GM18499 (cell line): Measurements from ENCODE around the gene UGT1A9.

Experiments used
- ATAC-seq: cut with Tn5 transposase; IDR thresholded peaks from one replicate; pipeline ENCODE4 v1.9.1; 2021; ENCODE audit warnings: moderate number of reproducible peaks; ENCODE audit not compliant: insufficient read depth, unreplicated experiment

Gene UGT1A9

DNA sequence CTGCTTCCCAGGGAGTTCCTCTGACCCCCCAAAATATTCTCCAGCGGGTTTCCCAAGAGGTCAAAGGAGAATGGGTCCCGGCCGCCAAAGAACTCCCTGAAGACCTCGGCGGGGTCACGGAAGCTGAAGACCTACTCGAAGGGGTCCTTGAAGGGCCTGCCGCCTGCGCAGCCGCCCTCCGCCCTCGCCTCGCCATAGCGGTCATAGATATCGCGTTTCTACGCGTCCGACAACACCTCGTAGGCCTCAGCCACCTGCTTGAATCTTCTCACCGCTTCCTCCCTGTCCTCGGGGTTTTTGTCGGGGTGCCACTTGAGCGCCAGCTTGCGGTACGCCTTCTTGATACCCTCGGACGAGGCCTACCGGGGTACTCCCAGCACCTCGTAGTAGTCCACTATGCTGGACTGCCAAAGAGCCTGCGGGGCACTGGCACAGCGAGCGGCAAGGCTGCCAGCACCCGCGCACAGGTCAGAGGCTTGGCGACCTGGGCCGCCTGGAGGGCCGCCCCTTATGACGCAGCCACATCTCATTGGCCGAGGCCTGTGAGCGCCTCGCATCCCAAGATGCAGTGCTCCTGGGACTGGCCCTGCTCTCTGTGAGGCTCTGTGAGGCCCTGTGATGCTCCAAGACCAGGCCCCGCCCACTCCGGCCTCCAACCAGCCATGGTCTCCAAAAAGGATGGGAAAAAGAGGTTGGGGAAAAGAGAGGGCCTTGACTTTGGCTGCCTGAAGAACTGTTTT, 83.3 kb downstream of the UGT1A9 start:
- no peak for ATAC-seq

DNA sequence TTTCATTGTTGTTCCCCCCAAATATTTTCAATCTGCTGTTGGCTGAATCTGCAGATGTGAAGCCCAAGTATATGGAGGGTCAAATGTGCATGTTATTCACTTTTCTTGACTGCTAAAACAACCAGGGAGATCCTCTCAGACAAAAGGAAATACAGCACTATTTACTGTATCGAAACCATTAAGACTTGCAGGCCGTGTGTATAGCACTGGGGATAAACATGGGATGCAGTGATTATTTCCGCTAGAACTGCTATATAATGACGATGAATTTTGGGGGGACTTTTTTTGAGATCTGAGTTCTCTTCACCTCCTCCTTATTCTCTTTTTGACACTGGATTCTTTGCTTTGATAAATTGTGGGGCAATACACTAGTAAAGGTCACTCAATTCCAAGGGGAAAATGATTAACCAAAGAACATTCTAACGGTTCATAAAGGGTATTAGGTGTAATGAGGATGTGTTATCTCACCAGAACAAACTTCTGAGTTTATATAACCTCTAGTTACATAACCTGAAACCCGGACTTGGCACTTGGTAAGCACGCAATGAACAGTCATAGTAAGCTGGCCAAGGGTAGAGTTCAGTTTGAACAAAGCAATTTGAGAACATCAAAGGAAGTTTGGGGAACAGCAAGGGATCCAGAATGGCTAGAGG, 84.9 kb downstream of the UGT1A9 start:
- ATAC-seq, result no peak

DNA sequence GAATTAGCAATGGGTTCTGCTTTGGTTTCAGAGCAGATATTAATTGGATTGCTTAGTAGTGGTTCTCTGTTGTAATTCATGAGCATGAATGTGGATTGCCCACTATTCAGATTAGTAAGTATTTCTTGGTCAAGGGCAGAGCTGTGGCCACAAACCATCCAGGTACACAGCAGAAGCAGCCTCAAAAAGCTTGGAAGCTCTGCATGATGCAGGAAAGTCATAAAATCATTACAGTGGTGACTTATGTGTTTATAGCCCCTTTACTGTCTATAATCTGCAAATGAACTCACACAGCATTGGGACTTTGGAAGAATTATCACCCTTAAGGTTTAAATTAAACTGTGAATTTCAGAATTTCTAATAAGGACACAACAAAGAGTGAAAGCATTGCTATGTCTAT, 86.4 kb downstream of the UGT1A9 start:
- no peak for ATAC-seq

DNA sequence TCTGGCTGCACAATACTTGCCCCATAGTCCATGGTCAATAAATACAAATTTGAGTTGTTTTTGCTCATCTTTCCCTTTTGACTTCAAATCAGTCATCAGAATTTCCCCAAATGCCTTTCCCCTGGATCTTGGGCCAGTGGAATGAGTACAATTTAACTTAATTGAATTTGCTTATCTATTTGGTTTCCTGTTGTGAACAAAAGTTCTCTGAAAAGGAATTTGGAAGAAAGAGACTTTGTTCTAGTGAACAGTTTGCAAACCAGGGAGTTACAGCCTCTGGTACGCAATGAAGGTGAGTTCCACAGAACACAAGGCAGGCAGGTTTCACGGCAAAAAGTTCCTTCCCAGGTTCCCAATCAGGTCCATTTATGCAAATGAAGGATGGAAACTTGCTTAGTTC, 87.2 kb downstream of the UGT1A9 start:
- ATAC-seq, result no peak

DNA sequence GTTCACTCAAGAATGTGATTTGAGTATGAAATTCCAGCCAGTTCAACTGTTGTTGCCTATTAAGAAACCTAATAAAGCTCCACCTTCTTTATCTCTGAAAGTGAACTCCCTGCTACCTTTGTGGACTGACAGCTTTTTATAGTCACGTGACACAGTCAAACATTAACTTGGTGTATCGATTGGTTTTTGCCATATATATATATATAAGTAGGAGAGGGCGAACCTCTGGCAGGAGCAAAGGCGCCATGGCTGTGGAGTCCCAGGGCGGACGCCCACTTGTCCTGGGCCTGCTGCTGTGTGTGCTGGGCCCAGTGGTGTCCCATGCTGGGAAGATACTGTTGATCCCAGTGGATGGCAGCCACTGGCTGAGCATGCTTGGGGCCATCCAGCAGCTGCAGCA, 88.3 kb downstream of the UGT1A9 start, which contains the start of gene UGT1A1:
Gene UGT1A1 (plus strand): TSS at position 228 of the 400 bp plus-strand sequence. CDS start 18 bp downstream, at position 246.
- ATAC-seq, result no peak

DNA sequence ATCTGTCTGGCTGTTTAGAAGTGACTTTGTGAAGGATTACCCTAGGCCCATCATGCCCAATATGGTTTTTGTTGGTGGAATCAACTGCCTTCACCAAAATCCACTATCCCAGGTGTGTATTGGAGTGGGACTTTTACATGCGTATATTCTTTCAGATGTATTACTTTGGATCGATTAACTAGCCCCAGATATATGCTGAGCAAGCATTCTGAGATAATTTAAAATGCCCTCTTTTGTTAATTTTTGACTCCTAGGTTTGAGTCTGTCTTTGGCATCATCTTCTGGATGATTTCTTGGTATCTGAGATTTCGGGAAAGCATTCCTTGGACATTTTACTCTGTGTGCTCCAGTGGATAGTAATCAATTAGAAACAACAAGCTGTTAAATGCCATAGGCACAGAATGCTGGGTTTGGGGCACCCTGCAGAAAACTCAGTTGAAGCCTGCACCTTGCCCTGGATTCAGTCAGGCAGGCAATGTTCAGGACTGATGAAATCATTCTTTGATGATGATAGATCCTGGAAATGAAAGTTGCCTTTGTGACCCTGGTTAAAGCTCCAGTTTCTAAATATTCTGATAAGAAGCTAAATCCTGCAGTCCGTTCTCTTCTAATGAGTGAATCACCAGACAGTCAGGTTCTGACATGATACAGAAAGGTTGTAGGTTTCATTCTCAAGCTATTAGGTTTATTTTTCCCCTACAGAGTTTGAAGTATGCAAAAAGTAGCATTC, 89.5 kb downstream of the UGT1A9 start:
- no peak for ATAC-seq

DNA sequence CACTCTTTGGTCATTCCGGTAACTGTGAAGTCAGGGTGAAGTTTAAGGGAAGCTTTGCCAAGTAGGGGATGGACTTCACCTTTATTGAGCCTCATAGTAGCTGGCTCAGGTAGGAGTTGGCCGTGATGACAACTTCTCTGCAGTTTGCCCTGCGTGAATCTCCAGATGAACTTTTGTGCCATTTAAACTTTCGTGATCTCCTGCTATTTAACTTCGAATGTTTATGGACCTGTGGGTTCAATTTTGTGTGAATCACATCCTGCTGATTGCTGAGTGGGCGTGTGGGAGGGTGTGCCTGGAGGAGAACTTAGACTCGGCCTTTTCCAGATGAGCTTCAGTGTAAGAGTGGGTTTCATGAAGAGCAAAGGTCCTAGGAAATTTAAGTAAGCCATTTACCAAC, 92.6 kb downstream of the UGT1A9 start:
- no peak for ATAC-seq

DNA sequence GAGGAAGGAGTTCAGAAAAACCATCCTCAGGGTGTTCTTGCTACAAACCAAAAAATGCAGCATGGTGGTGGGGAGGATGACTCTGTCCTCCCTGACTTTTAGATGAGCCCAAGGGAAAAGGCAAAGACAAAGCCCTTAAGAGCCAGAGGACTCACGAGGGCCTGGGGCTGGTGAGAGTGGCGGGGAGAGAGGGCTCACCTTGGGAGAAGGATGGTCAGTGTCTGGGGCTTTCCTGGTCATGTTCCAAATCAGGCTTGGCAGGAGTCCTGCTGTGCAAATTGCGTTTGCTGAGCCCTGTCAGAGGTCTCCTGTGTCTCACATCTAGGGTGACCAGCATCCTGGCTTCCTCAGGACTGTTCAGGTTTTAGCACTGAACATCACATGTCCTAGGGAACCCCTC, 93.1 kb downstream of the UGT1A9 start:
- no peak for ATAC-seq

DNA sequence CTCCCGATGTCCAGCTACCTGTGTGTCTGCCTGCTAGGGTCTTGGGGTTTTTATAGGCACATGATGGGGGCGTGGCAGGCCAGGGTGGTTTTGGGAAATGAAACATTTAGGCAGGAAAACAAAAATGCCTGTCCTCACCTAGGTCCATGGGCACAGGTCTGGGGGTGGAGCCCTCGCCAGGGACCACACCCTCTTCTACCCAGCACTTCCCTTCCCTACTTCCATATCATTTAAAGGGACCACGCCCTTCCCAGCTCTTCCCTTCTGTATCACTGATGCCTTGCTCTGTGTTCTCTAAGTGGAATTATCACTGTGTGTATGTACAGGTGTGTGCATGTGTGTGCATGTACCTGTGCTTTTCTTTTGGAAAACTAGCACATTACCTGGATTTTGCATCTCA, 94.7 kb downstream of the UGT1A9 start:
- ATAC-seq, result no peak

DNA sequence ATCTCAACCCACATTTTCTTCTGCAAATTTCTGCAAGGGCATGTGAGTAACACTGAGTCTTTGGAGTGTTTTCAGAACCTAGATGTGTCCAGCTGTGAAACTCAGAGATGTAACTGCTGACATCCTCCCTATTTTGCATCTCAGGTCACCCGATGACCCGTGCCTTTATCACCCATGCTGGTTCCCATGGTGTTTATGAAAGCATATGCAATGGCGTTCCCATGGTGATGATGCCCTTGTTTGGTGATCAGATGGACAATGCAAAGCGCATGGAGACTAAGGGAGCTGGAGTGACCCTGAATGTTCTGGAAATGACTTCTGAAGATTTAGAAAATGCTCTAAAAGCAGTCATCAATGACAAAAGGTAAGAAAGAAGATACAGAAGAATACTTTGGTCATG, 96.4 kb downstream of the UGT1A9 start:
- ATAC-seq, result no peak

DNA sequence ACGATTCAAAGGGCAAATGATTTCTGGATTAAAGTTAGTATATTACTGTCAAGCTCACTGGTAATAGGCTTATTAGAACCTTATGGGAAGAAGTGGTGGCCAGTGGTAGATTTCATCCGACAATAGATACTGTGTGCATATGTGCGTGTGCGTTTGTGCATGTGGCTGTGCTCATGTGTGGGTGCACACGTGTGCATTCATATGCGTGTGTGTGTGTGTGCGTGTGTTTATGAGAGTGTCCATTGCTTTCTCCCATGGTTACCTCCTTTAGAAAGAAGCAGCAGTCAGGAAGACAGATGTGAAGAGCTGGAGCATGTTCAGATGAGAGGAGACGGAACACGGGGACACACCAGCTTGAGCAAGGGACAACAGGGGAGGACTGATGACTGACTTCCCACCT, 97.6 kb downstream of the UGT1A9 start:
- no peak for ATAC-seq

DNA sequence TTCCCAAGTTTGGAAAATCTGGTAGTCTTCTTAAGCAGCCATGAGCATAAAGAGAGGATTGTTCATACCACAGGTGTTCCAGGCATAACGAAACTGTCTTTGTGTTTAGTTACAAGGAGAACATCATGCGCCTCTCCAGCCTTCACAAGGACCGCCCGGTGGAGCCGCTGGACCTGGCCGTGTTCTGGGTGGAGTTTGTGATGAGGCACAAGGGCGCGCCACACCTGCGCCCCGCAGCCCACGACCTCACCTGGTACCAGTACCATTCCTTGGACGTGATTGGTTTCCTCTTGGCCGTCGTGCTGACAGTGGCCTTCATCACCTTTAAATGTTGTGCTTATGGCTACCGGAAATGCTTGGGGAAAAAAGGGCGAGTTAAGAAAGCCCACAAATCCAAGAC, 100.5 kb downstream of the UGT1A9 start:
- no peak for ATAC-seq

DNA sequence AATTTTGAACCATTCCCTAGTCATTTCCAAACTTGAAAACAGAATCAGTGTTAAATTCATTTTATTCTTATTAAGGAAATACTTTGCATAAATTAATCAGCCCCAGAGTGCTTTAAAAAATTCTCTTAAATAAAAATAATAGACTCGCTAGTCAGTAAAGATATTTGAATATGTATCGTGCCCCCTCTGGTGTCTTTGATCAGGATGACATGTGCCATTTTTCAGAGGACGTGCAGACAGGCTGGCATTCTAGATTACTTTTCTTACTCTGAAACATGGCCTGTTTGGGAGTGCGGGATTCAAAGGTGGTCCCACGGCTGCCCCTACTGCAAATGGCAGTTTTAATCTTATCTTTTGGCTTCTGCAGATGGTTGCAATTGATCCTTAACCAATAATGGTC, 100.9 kb downstream of the UGT1A9 start:
- no peak for ATAC-seq

DNA sequence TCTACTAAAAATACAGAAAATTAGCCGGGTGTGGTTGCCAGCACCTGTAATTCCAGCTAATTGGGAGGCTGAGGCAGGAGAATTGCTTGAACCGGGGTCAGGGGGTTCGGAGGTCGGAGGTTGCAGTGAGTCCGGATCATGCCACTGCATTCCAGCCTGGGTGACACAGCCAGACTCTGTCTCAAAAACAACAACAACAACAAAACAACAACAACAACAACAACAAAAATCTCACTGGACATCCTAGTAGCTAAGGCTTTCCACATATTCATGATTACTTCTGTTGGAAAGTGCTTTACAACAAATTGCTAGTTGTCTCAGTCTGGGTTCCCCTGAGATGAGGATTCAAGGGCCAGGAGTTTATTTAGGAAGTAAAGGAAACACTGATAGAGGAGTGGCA, 102.2 kb downstream of the UGT1A9 start:
- ATAC-seq, result no peak

DNA sequence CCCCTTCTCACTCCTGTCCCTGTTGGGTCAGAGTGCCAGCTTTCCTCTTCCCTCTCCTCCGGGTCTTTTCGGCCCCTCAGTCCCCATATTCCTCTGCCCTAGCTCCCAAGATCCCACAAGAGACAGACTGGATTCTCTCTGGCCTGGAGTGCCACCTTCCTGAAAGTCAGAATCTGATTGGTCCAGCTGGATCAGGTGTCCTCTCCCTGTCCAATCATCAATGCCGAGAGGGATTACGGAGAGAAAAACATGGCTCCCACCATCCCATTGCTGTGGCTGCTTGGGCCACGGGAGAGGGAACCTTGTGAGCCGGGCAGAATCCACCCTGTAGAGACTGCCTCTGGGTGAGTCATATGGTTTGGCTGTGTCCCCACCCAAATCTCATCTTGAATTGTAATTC, 103.7 kb downstream of the UGT1A9 start:
- no peak for ATAC-seq

DNA sequence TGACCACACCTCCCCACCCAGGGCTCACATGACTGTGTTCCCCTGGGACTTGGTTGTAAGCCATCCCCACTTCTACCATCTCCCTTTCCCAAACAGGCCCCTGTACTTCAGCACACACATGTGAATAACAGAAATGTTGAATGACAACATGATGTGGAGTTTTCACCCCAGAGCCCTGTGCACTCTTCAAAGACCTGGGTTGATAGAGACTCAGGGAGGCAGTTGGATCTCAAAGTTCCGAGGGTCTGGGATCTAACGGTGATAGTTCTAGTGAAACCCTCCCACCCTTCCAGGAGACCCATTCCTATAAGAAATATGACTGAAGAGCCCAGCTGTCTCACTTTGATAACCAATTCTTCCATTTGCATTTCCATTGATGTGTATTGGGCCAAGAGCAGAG, 106.3 kb downstream of the UGT1A9 start, which contains the start of gene MROH2A:
Gene MROH2A (plus strand): TSS at position 301 of the 400 bp plus-strand sequence. CDS start 1,029 bp downstream, outside the sequence.
- no peak for ATAC-seq

DNA sequence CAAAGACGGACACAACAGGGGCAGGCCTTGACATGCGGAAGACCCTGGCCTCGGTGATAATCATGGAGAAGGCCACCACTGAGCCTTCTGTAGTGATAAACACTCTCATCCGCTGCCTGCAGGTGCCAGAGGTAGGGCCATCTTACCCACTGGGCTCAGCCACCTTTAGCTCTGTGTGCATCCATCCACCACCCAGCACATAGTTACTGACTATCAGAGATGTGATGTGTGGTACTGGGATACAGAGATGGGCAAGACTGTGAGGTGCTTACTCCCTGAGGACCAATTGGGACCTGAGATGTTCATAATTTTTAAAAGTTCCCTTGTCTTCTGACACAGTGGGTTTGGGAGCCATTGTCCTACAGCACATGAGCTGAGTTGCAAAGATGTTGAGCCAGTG, 108.0 kb downstream of the UGT1A9 start:
- ATAC-seq, result no peak

DNA sequence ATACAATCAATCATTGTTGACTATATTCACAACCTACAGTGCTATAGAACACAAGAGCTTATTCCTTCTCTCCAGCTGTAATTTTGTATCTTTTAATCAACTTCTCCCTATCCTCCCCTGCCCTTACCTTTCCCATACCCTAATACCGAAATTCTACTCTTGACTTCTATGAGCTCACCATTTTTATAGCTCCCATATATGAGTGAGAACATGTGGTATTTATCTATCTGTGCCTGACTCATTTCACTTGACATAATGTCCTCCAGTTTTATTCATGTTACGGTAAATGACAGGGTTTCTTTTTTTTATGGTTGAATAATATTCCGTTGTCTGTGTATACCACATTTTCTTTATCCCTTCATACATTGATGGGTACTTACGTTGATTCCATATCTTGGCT, 109.1 kb downstream of the UGT1A9 start:
- ATAC-seq, result no peak

DNA sequence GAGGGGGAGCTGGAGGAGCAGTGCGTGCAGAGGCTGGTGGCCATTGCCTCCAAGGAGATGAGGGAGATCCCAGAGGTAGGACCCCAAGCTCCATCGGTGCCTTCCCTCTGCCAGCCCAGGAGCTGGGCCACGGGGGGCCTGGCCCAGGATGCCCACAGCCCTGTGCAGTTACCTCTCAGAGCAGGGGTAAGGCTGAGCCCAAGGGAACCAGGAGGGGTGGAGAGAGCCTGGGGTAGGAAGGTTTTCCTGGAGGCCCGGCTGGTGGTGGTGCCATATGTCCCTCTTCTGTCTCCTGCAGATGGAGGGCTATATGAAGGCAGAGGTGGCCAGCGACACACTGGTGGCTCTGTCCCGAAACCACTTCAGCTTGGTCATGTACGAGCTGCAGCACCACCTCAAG, 117.9 kb downstream of the UGT1A9 start:
- no peak for ATAC-seq

DNA sequence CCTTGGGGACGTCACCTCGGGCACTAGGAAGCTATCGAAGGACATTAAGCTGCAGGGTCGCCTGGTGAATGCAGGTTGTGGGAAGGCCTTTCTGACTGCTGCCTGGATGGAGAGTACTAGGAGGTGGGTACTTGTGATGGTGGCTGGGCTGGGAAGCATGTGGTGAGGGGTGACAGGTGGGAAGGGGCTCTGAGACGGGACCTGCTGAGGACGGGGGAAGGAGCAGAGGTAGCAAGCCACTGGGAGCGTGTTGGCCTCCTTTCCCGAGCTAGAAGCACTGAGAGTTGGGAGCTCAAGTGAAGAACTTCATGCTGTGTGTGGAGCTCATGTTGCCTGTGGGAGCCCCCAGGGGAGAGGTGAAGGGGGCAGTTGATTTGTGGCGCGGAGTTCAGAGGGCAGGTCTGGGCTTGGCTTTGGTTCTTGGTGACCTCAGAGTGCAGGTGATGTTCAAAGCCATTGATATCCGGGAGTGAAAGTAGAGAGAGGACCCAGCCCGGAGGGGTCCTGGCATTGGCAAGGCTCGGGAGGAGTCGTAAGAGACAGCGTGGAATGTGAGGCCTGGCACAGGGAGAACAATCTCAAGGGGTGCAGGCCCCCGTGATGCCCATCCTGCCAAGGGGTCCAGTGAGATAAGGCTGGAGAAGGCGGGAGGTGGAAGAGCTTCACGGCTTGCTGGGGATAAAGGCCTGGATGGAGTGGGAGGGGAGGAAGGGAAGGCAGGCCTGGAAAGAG, 119.6 kb downstream of the UGT1A9 start:
- no peak for ATAC-seq

DNA sequence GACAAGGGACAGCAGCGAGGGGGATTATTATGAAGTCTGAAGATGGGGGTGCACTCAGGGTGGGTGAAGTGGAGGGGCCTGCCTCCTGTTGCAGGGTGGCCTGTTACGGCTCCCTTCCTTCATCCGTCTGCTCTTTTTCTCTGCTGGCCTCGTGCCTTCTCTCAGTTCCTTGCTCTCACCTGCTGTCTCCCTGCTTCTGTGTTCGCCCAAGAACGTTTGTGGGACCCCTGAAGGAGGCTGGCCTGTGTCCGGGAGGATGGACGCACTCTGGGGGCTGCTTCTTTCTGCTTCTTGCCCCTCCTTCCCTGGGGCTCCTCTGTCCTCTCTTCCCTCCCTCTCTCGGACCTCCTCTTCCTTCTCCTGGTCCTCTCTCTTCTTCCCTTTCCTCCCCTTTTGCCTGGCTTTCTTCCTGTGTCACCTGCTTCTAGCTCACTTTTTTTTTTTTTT, 120.2 kb downstream of the UGT1A9 start:
- ATAC-seq, result no peak
